ENCODE measurements around the gene RMI1.

Gene RMI1

DNA sequence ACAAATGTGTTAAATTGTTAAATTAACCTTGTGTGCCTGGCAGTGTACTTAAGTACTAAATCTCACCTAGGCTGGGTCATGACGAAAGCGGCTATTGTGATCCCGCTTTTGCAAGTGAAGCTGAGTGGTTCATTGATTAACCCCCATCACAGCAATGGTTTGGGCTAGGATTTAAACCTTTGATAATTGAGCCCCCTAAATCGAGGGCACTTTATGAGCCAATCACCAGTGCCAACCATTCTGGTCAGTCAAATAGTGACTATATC lies 23.4 kb upstream of the RMI1 start:
- no peak for DNase-seq (ENCODE audit: low read depth)
- H3K4me3 ChIP-seq (ENCODE audit: low read length), result peak overlapping the region; percentile 61
- TF ChIP-seq, protein P1, sequence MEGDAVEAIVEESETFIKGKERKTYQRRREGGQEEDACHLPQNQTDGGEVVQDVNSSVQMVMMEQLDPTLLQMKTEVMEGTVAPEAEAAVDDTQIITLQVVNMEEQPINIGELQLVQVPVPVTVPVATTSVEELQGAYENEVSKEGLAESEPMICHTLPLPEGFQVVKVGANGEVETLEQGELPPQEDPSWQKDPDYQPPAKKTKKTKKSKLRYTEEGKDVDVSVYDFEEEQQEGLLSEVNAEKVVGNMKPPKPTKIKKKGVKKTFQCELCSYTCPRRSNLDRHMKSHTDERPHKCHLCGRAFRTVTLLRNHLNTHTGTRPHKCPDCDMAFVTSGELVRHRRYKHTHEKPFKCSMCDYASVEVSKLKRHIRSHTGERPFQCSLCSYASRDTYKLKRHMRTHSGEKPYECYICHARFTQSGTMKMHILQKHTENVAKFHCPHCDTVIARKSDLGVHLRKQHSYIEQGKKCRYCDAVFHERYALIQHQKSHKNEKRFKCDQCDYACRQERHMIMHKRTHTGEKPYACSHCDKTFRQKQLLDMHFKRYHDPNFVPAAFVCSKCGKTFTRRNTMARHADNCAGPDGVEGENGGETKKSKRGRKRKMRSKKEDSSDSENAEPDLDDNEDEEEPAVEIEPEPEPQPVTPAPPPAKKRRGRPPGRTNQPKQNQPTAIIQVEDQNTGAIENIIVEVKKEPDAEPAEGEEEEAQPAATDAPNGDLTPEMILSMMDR (IDR thresholded peaks at IDR 0.05; ENCODE audit: insufficient read depth, low read depth, low read length, missing control alignments), result no peak

GRCh38 chr9:83959061-83959460 lies 21.5 kb upstream of the RMI1 start:
- TF ChIP-seq, protein P1 (IDR thresholded peaks at IDR 0.05; ENCODE audit: insufficient read depth, low read depth, low read length, missing control alignments), result no peak
- DNase-seq (ENCODE audit: low read depth), result peak; percentile 42
- H3K4me3 ChIP-seq (ENCODE audit: low read length), result no peak overlapping the region

- TF ChIP-seq, protein P1 (IDR thresholded peaks at IDR 0.05; ENCODE audit: insufficient read depth, low read depth, low read length, missing control alignments), result no peak
Observed at GRCh38 chr9:83960991-83961390, 19.6 kb upstream of the RMI1 start.

GRCh38 chr9:83962165-83962564 lies 18.4 kb upstream of the RMI1 start:
- TF ChIP-seq, protein P1 (IDR thresholded peaks at IDR 0.05; ENCODE audit: insufficient read depth, low read depth, low read length, missing control alignments), result no peak
- DNase-seq (ENCODE audit: low read depth), result peak; percentile 81
- H3K4me3 ChIP-seq (ENCODE audit: low read length), result no peak overlapping the region

More at GRCh38 chr9:83960991-83961390, 19.6 kb upstream of the RMI1 start:
- DNase-seq (ENCODE audit: low read depth), result no peak
- H3K4me3 ChIP-seq (ENCODE audit: low read length), result no peak overlapping the region

GRCh38 chr9:83964973-83965349 lies 15.6 kb upstream of the RMI1 start:
- no peak overlapping the region for H3K4me3 ChIP-seq (ENCODE audit: low read length)
- no peak for DNase-seq (ENCODE audit: low read depth)
- TF ChIP-seq, protein P1 (IDR thresholded peaks at IDR 0.05; ENCODE audit: insufficient read depth, low read depth, low read length, missing control alignments), result no peak

GRCh38 chr9:83965350-83966208 lies 15.0 kb upstream of the RMI1 start:
- TF ChIP-seq, protein P1 (IDR thresholded peaks at IDR 0.05; ENCODE audit: insufficient read depth, low read depth, low read length, missing control alignments), result no peak
- H3K4me3 ChIP-seq (ENCODE audit: low read length), result no peak overlapping the region
- no peak for DNase-seq (ENCODE audit: low read depth)

- TF ChIP-seq, protein P1 (IDR thresholded peaks at IDR 0.05; ENCODE audit: insufficient read depth, low read depth, low read length, missing control alignments), result no peak
- no peak for DNase-seq (ENCODE audit: low read depth)
Observed at GRCh38 chr9:83966209-83966582, 14.4 kb upstream of the RMI1 start.

More at GRCh38 chr9:83966209-83966582, 14.4 kb upstream of the RMI1 start:
- no peak overlapping the region for H3K4me3 ChIP-seq (ENCODE audit: low read length)

Data from epithelial cell of esophagus (primary cell).